GM12801 (cell line): ENCODE results near the gene TM7SF2.

ENCODE experiments used
- TF ChIP-seq, protein P1 (sequence below): IDR thresholded peaks from one replicate; pipeline ENCODE4 v1.5.1; 2011; ENCODE audit warnings: control low read depth; ENCODE audit not compliant: insufficient read length; ENCODE audit errors: extremely low read depth

Gene TM7SF2

GRCh38 chr11:65104628-65105027 lies 7.0 kb upstream of the TM7SF2 start:
- TF ChIP-seq, protein P1, sequence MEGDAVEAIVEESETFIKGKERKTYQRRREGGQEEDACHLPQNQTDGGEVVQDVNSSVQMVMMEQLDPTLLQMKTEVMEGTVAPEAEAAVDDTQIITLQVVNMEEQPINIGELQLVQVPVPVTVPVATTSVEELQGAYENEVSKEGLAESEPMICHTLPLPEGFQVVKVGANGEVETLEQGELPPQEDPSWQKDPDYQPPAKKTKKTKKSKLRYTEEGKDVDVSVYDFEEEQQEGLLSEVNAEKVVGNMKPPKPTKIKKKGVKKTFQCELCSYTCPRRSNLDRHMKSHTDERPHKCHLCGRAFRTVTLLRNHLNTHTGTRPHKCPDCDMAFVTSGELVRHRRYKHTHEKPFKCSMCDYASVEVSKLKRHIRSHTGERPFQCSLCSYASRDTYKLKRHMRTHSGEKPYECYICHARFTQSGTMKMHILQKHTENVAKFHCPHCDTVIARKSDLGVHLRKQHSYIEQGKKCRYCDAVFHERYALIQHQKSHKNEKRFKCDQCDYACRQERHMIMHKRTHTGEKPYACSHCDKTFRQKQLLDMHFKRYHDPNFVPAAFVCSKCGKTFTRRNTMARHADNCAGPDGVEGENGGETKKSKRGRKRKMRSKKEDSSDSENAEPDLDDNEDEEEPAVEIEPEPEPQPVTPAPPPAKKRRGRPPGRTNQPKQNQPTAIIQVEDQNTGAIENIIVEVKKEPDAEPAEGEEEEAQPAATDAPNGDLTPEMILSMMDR = no peak

- TF ChIP-seq, protein P1 = no peak
Observed at GRCh38 chr11:65107078-65107477, 4.6 kb upstream of the TM7SF2 start.

GRCh38 chr11:65107751-65108468 lies 3.8 kb upstream of the TM7SF2 start:
- TF ChIP-seq, protein P1 = no peak

DNA sequence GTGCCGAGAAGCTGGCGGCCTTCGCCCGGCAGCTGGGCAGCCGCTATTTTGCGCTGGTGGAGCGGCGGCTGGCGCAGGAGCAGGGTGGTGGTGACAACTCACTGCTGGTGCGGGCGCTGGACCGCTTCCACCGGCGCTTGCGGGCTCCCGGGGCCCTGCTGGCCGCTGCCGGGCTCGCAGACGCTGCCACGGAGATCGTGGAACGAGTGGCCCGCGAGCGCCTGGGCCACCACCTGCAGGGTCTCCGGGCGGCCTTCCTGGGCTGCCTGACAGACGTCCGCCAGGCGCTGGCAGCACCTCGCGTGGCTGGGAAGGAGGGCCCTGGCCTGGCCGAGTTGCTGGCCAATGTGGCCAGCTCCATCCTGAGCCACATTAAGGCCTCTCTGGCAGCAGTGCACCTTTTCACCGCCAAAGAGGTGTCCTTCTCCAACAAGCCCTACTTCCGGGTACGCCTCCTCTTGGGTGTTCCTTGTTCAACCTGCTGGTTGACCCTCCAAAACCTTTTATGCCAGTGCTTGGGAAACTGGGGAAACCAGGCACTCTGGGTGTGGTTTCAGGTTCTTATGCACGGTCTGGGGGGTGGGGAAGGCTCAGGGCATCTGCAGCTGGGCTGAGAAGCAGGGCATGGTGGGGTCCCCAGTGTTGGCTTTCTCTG lies 3.1 kb upstream of the TM7SF2 start:
- TF ChIP-seq, protein P1 = no peak

GRCh38 chr11:65109231-65110198 lies 2.2 kb upstream of the TM7SF2 start:
- TF ChIP-seq, protein P1 = no peak

- TF ChIP-seq, protein P1 = peak; percentile 76
Observed at GRCh38 chr11:65110354-65110861, 1.3 kb upstream of the TM7SF2 start.

DNA sequence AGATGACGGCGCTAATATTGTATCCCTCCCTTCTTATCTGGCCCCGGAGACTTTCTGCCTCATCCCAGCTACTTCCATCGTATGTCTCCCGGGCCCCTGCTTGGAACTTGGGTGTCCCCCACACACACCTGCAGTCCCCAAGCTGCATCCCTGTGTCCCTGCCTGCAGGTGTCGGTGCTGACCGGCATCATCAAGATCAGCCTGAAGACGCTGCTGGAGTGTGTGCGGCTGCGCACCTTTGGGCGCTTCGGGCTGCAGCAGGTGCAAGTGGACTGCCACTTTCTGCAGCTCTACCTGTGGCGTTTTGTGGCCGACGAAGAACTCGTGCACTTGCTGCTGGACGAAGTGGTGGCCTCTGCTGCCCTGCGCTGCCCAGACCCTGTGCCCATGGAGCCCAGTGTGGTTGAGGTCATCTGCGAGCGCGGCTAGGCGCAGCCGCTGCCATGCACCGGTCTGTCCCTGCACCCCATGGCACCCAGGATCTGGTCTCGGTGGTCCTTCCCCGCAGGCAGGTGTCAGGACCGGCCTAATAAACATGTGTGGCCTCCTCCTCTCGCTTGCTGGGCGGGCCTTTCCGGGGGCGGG lies 421 bp upstream of the TM7SF2 start:
- TF ChIP-seq, protein P1 = no peak
